SK-N-MC (cell line): ENCODE measurements around the gene FER.

Experiments used
- EZH2 ChIP-seq: fragments of 200-600 bp; sonication (generic); IDR thresholded peaks from one replicate; pipeline ENCODE4 v1.6.1; 2017; ENCODE audit warnings: antibody characterized with exemption
- FOXP2 ChIP-seq: optimal IDR thresholded peaks from 2 replicates; pipeline ENCODE3; 2011; ENCODE audit warnings: mild to moderate bottlenecking, moderate library complexity; ENCODE audit not compliant: insufficient read depth; ENCODE audit errors: extremely low read length, control extremely low read depth
- POLR2AphosphoS5 ChIP-seq: IDR thresholded peaks from 2 replicates; pipeline ENCODE4 v1.6.1; 2012; ENCODE audit warnings: mild to moderate bottlenecking, low read depth, low read length, borderline replicate concordance

DNA sequence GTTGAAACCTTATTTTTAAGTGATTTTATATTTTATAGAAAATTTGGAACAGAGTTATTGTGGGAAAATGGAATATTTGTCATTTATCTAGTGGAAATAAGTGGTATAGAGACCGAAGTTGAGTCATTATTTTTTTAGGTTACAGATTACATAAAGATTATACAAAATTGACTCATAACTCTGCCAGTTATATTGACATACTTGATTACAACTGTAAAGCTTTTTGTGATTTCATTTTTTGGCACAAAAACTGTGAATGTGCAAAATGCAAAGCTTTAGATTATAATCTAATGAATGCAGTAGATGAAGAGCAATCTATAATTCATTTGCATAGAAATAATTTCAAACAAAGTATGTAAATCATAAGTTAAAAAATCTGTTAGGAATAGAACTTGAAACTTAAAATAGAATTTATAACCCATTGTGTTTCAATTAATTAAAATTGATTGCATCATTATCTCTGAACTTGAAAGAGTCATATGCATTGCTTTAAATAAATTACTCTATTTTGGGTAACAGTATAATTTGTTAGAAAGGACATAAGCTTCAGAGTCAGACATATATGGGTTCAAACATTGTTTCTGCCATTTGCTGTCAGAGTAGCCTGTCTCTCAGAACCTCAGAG, 280.4 kb downstream of the FER start:
- TF ChIP-seq EZH2 (no peak), POLR2AphosphoS5 (no peak), FOXP2 (no peak)
